ENCODE measurements around the gene IARS2. TPM values are rescaled to one million over a fixed set of nuclear protein-coding genes. Genes with fewer than 3 reads are reported as not detected.
A peak's percentile ranks its signal among the peaks of the same experiment; 100 is the strongest.
"Not testable (repeated sequence)": the region's sequence is repeated elsewhere in the genome, so short reads cannot be mapped to it uniquely, and the experiment has no call there.

IARS2 gene
- polyA plus RNA-seq, 1 donor from 2014 or later = 58.6 TPM

GRCh38 chr1:220135755-220136154 is 41.8 kb downstream of the IARS2 start:
- Mint-ChIP-seq H3K27ac (no peak overlapping the region), H3K9me3 (no peaks in the 10 kb centered on the region), H3K4me3 (no peak overlapping the region), H3K4me1 (peaks cover 0 to 5% (median 4%) of the 10 kb centered on the region in 3 donors), H3K27me3 (no peaks in the 10 kb centered on the region), H3K36me3 (peaks cover 9% of the 10 kb centered on the region)

DNA sequence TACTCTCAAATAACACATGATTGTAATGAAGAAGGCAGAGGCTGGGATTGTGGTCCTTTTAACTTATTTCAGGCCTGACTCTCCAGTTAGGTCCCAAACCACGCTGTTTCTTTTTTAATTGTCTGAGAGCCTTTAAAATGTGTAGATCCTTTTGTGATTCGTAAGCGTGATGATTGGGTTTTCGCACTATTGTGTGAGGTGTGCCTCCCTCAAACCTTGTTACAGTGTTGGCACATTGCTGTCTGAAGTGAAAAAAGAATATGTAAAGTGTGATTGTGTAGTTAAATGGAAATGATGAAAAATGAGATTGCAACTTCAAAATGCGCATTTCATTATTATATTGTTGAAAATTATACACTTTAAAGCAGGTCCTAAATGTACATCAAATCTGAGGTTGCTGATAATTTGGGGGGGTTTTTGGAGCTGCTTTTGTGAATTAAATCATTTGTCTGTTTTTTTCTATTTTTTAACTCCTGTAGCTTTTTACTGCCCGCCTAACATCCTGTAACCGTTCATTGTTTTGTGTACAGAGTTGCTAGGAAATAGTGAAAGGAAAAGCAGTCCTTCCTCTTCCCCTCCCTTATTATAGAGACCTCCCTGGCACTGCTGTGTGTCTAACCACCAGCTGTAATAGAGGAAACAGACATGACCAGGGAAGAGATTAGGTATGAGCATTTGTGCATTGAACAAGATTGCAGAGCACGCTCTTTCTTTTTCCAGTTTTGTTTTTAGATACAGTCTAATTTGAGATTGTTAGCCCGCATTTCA is 43.3 kb downstream of the IARS2 start:
- Mint-ChIP-seq H3K27ac (no peak overlapping the region), H3K9me3 (no peaks in the 10 kb centered on the region), H3K36me3 (peaks cover 14% of the 10 kb centered on the region), H3K4me1 (peaks cover 0 to 4% (median 4%) of the 10 kb centered on the region in 3 donors), H3K4me3 (no peak overlapping the region), H3K27me3 (no peaks in the 10 kb centered on the region)

DNA sequence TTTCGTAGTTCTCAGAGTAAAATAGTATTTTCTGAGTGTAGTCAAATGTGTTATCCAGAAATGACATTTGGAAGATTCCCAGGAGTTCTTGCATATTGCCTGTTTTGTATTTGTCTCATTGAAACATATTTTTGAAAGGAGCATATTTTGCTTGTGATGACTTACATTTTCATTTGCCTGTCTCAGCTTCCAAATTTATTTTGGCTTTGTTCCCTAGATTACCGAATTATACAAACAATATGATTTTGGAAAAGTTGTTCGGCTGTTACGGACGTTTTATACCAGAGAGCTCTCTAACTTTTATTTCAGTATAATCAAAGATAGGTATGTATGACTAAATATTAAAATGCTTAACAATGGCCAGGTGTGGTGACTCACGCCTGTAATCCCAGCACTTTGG is 46.0 kb downstream of the IARS2 start:
- Mint-ChIP-seq H3K36me3 (peaks cover 14% of the 10 kb centered on the region), H3K27me3 (no peaks in the 10 kb centered on the region), H3K27ac (no peak overlapping the region), H3K4me1 (peaks cover 0 to 4% (median 4%) of the 10 kb centered on the region in 3 donors), H3K9me3 (no peaks in the 10 kb centered on the region), H3K4me3 (no peak overlapping the region)

DNA sequence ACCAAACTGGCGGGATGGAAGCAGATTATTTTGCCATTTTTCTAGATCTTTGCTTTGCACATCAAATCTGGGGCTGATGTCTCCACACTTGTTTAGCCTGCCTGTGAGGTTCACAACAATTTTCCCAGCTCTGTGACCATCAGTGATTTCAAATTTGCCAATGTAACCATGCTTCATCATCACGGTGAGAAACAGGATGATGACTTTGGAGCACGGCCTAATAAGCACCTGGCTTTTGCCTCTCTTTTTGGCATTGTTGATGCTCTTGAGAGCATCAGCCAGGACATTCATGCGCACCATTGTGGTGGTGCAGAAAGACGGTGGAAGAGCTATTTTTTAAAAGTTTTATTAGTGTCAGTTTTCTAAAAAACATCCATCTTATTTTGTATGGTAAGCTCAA is 50.1 kb downstream of the IARS2 start:
- H3K27me3 Mint-ChIP-seq = no peaks in the 10 kb centered on the region
- H3K27ac Mint-ChIP-seq = peak overlapping the region in 1 of 3 donors; percentile 73
- peaks cover 0 to 1% (median 0%) of the 10 kb centered on the region in 3 donors for H3K4me1 Mint-ChIP-seq
- H3K4me3 Mint-ChIP-seq = no peak overlapping the region
- H3K9me3 Mint-ChIP-seq = no peaks in the 10 kb centered on the region
- peaks cover 19% of the 10 kb centered on the region for H3K36me3 Mint-ChIP-seq

GRCh38 chr1:220149742-220150141 is 55.8 kb downstream of the IARS2 start:
- Mint-ChIP-seq H3K36me3 (peaks cover 10% of the 10 kb centered on the region), H3K27me3 (no peaks in the 10 kb centered on the region), H3K4me3 (no peak overlapping the region), H3K9me3 (no peaks in the 10 kb centered on the region), H3K27ac (peak overlapping the region in 2 of 3 donors; percentile 43 to 88), H3K4me1 (peaks cover 0 to 8% (median 6%) of the 10 kb centered on the region in 3 donors)

DNA sequence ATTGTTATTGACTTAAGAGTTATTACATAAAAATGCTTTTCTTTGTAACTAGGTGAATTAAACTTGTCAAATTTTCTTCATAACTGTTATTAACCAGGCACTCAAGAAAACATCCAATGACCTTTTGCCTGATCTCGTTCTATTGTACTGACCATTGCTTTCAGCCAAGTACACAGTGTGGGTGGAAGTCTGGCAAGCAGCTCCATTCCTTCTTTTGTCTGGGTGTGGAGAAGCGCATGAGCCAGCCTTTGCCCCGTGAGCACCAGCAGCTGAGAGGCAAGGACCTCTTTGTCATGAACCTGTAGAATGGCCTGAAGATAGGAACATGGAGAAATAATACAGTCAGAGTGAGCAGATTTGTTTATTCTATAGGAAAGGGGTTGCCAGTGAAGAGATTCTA is 57.5 kb downstream of the IARS2 start:
- peaks cover 5% of the 10 kb centered on the region for H3K36me3 Mint-ChIP-seq
- no peaks in the 10 kb centered on the region for H3K27me3 Mint-ChIP-seq
- no peak overlapping the region for H3K4me3 Mint-ChIP-seq
- H3K27ac Mint-ChIP-seq = peak overlapping the region in 1 of 3 donors; percentile 13
- peaks cover 0 to 8% (median 6%) of the 10 kb centered on the region in 3 donors for H3K4me1 Mint-ChIP-seq
- no peaks in the 10 kb centered on the region for H3K9me3 Mint-ChIP-seq

GRCh38 chr1:220153147-220153546 is 59.2 kb downstream of the IARS2 start:
- peaks cover 10% of the 10 kb centered on the region for H3K36me3 Mint-ChIP-seq
- no peaks in the 10 kb centered on the region for H3K9me3 Mint-ChIP-seq
- peaks cover 0 to 8% (median 5%) of the 10 kb centered on the region in 3 donors for H3K4me1 Mint-ChIP-seq
- H3K27me3 Mint-ChIP-seq = no peaks in the 10 kb centered on the region
- no peak overlapping the region for H3K4me3 Mint-ChIP-seq
- H3K27ac Mint-ChIP-seq = no peak overlapping the region

GRCh38 chr1:220156620-220157146 is 62.8 kb downstream of the IARS2 start:
- Mint-ChIP-seq H3K4me1 (no peaks in the 10 kb centered on the region), H3K9me3 (no peaks in the 10 kb centered on the region), H3K36me3 (peaks cover 9% of the 10 kb centered on the region), H3K27ac (peak overlapping the region in 1 of 3 donors; percentile 0), H3K4me3 (no peak overlapping the region), H3K27me3 (no peaks in the 10 kb centered on the region)

DNA sequence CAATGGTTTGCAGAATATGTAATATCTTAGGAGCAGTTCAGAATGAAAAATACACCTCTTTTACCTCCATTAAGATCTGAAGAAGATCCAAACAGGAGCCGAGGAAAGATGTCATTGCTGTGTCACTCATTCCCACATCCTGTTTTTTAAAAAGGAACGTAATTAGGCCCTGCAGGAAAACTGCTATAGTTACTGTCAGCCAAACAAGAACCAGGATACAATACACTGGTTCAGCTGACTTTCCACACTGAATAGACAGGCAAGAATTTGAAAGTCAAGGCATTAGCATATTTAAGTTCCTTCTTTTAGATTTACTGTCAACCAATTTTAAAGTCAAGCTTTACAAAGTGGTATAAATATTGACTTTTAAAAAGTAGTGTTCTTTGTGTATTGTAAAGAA is 63.8 kb downstream of the IARS2 start:
- H3K9me3 Mint-ChIP-seq = no peaks in the 10 kb centered on the region
- H3K4me1 Mint-ChIP-seq = no peaks in the 10 kb centered on the region
- peaks cover 7% of the 10 kb centered on the region for H3K36me3 Mint-ChIP-seq
- no peak overlapping the region for H3K4me3 Mint-ChIP-seq
- no peaks in the 10 kb centered on the region for H3K27me3 Mint-ChIP-seq
- no peak overlapping the region for H3K27ac Mint-ChIP-seq

DNA sequence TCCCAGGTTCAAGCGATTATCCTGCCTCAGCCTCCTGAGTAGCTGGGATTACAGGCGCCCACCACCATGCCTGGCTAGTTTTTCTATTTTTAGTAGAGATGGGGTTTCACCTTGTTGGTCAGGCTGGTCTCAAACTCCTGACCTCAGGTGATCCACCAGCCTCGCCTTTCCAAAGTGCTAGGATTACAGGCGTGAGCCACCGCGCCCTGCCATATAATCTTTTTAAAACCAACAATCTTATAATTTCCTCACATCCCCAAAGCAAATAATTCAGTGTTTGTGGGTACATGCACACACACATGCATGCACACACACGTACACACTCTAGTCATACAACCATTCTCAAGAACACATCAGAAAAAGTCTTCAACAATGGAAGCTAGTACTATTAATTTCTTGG is 64.6 kb downstream of the IARS2 start:
- not testable (repeated sequence) for H3K36me3 Mint-ChIP-seq, H3K4me3 Mint-ChIP-seq

DNA sequence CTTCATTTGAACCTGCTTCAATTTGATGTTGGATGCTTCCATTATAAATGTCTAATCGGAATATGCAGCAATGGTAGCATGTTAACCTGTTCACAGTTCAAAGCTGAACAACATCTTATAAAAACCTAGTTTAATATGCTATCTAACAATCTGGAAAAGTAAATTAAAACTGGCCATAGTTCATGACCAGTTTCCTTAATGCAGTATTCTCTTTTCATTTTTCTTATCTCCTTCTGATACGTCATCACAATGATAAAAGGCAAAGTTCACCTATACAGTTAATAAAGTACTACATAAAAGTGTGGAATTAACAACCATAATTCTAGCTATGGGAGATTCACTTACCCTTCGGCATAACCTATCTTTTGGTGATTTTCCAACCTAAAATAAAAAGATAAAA is 65.1 kb downstream of the IARS2 start:
- no peaks in the 10 kb centered on the region for H3K9me3 Mint-ChIP-seq

More for the DNA sequence above, 64.6 kb downstream of the IARS2 start:
- not testable (repeated sequence) for H3K4me1 Mint-ChIP-seq, H3K27me3 Mint-ChIP-seq, H3K9me3 Mint-ChIP-seq, H3K27ac Mint-ChIP-seq

GRCh38 chr1:220160027-220160426 is 66.1 kb downstream of the IARS2 start:
- Mint-ChIP-seq H3K36me3 (peaks cover 7% of the 10 kb centered on the region), H3K27ac (peak overlapping the region in 1 of 3 donors; percentile 41), H3K27me3 (no peaks in the 10 kb centered on the region), H3K9me3 (no peaks in the 10 kb centered on the region), H3K4me3 (no peak overlapping the region), H3K4me1 (no peaks in the 10 kb centered on the region)

More for the DNA sequence above, 65.1 kb downstream of the IARS2 start:
- Mint-ChIP-seq H3K4me3 (no peak overlapping the region), H3K36me3 (peaks cover 7% of the 10 kb centered on the region), H3K27me3 (no peaks in the 10 kb centered on the region), H3K27ac (no peak overlapping the region), H3K4me1 (no peaks in the 10 kb centered on the region)

GRCh38 chr1:220164116-220164515 is 70.2 kb downstream of the IARS2 start:
- Mint-ChIP-seq H3K27me3 (no peaks in the 10 kb centered on the region), H3K27ac (no peak overlapping the region), H3K36me3 (peaks cover 5% of the 10 kb centered on the region), H3K9me3 (no peaks in the 10 kb centered on the region), H3K4me3 (no peak overlapping the region), H3K4me1 (no peaks in the 10 kb centered on the region)

DNA sequence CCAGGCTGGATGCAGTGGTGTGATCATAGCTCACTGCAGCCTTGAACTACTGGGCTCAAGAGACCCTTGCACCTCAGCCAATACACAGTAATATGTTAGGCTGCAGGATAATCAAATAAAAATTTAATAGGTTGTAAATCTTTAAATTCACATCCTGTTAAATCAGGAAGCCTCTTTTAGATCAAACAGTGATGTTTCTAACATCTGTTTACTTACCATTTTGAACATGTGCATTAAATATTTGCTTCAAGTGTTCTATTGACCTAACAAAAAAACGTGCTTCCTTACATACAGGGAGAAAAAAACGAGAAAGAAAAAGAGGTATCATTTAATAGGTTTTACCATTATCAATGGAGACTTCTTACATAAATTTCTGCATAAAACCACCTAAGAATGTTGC is 70.6 kb downstream of the IARS2 start:
- Mint-ChIP-seq H3K4me3 (no peak overlapping the region), H3K4me1 (no peaks in the 10 kb centered on the region), H3K27ac (no peak overlapping the region), H3K27me3 (no peaks in the 10 kb centered on the region), H3K36me3 (peaks cover 5% of the 10 kb centered on the region), H3K9me3 (no peaks in the 10 kb centered on the region)

GRCh38 chr1:220166853-220167252 is 72.9 kb downstream of the IARS2 start:
- Mint-ChIP-seq H3K4me3 (no peak overlapping the region), H3K9me3 (no peaks in the 10 kb centered on the region), H3K36me3 (peaks cover 18% of the 10 kb centered on the region), H3K27me3 (no peaks in the 10 kb centered on the region), H3K4me1 (no peaks in the 10 kb centered on the region), H3K27ac (no peak overlapping the region)

- H3K4me1 Mint-ChIP-seq, H3K4me3 Mint-ChIP-seq, H3K27ac Mint-ChIP-seq, H3K9me3 Mint-ChIP-seq, H3K27me3 Mint-ChIP-seq: not testable (repeated sequence)
- peaks cover 24% of the 10 kb centered on the region for H3K36me3 Mint-ChIP-seq
Observed at GRCh38 chr1:220169887-220170286, 76.0 kb downstream of the IARS2 start.
